Limb (tissue), 2 donors: ENCODE data around the gene EMC1.
"Not testable (repeated sequence)": the region's sequence is repeated elsewhere in the genome, so short reads cannot be mapped to it uniquely, and the experiment has no call there.

Experiments
- DNase-seq, 2 donors: peaks; one replicate each; pipeline ENCODE4 v3.0.0-alpha.2; 2016; ENCODE audit errors: extremely low spot score in 2 of 2

The EMC1 gene

GRCh38 chr1:19190468-19190867 lies 60.9 kb downstream of the EMC1 start:
- DNase-seq, result no peak

DNA sequence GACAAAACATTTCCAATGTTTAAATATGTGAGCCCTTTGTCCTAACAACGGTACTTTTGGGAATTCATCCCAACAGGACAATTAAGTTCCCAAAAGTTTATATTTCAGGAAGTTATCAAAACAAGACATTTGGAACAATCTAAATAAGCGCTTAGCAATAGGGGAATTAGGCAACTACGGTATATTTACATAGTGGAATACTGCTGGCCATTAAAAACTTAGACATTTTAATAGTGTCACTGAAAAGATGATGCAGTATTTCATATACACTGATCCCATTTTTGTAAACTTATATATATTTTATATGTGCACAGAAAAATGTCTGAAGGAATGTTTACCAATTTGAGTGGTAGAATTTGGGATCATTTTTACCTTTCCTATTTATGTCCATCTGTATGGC lies 62.1 kb downstream of the EMC1 start:
- no peak for DNase-seq

- no peak for DNase-seq
Observed at GRCh38 chr1:19187852-19188251, 63.5 kb downstream of the EMC1 start.

DNA sequence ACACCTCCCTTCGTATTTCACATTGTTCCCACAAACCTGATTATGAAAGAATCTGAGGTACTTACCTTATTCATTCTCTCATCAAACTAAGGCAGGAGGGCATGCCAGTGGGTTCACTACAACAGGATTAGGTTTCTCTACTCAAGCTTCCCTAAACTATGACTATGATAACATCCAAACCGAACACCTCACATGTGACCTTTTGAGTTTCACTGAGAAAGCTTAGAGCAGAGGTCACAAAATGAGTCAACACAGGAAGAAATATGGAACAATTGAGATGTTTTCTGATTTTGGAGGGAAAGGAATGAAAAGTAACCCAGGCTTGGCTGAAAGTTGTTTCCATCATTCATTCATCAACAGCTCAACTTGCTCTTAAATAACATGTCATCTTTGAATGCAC lies 65.3 kb downstream of the EMC1 start:
- DNase-seq, result no peak

DNA sequence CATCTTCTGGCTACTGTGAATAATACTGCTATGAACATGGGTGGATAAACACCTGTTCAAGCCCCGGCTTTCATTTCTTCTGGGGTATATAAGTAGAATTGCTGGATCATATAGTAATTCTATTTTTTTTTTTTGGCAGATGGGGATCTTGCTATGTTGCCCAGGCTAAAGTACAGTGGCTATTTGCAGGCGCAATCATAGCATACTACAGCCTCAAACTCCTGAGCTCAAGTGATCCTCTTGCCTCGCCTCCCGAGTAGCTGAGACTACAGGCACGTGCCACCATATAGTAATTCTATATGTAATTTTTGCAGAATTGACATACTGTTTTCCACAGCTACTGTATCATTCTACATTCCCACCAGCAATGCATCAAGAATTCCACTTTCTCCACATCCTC lies 69.1 kb downstream of the EMC1 start:
- DNase-seq, result no peak

DNA sequence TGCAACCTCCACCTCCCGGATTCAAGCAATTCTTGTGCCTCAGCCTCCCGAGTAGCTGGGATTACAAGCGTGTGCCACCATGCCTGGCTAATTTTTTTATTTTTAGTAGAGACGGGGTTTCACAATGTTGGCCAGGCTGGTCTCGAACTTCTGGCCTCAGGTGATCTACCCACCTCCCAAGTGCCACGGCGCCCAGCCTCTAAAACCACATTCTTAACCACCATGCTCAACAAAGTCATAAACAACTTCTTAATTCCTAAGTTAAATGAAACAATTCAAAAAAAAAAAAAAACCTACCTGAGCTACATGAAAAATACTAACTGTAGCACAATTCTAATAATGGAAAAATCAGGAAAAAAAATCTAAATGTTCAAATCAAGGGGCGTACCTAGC lies 71.1 kb downstream of the EMC1 start:
- DNase-seq, result not testable (repeated sequence)

DNA sequence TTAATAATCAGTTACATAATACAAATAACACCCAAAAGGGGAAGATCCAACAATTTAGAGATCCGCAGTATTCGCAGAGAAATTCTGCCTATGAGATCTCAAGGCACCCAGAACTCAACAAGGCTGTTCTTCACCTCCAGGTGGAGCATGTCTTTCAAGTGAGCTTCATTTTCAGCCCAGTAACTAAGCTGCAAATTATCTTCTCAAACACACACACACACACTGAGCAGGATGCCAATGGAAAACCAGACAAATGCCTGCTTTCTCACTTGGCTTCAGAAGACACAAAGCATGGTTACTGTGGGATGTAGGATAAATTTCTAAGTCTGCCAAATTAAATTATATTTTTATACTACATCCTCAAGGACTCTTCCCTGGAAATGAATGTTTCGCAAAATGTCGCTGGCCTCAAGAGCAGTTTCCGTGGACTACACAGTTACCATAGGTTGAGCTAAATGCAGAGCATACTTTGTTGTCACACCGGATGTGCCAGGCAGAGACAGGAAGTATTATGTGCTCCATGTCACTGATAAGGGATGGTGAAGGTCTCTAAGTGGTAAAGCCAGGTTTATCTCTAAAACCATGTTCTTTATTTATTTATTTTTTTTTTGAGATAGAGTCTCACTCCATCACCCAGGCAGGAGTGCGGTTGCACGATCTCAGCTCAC lies 71.6 kb downstream of the EMC1 start:
- DNase-seq, result no peak

- no peak for DNase-seq
Observed at GRCh38 chr1:19178734-19179398, 72.5 kb downstream of the EMC1 start.

- no peak for DNase-seq
Observed at GRCh38 chr1:19177811-19178210, 73.5 kb downstream of the EMC1 start.

DNA sequence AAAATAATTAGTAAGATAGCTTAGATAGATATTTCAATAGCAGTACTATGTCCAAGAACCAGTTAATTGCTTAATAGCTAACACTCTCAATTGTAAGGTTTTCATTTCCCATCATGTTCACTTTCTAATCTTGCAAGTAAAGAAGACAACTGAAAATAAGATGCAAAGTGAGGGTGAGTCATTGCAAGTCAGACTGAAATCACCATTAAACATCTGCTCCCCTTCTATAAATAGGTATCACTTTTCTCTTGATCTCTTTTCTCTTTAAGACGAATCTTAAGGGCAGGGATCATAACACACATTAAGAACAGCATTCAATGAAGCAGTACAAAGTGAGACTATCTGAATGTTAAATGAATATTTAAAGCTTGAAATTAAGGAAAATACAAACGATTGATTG lies 81.7 kb downstream of the EMC1 start:
- DNase-seq, result no peak

DNA sequence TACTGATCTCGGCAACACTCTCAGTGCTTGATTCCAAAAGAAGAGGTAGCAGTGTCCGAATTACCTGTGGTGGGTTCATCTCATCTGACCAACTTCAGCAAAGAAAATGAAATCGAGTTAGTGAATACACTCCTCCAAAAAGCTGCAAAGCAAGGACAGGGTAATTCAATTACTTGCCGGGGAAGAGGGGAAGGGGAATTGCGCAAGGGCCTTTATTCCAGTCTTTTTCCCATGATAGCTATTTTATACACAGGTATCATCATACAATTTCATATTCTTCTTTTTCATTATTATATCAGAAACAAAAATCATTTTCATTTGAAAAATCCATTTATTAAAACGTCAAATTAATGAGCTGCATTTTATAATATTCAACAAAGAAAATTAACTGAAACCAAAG lies 84.2 kb downstream of the EMC1 start:
- DNase-seq, result no peak

- no peak for DNase-seq
Observed at GRCh38 chr1:19166066-19166465, 85.3 kb downstream of the EMC1 start.
